Activated naive CD8-positive, alpha-beta T cell treated with anti-CD3 and anti-CD28 coated beads, Interleukin-2, amount 10 ng/mL, durations not matched to agents 7 days and 5 days (primary cell): ENCODE measurements around the gene MARCHF11. TPM values are rescaled to one million over a fixed set of nuclear protein-coding genes. Genes with fewer than 3 reads are reported as not detected.

Experiments used
- ATAC-seq: fragments of 150-1000 bp; cut with Tn5 transposase; one replicate; pipeline ENCODE4 v1.10.0; 2021; ENCODE audit warnings: low read depth, moderate library complexity
- POLR2A ChIA-PET: fragments of 350-600 bp; sonication (Branson Sonifier 250); formaldehyde crosslinking; loops from one replicate; lab custom pipeline; 2021; ENCODE audit warnings: antibody characterized with exemption; lab: Charles Lee
- DNase-seq: peaks from one replicate; pipeline ENCODE4 v3.0.0; 2021
- H3K27ac Mint-ChIP-seq: one replicate; pipeline ENCODE4 v1.8.0; 2022; ENCODE audit warnings: mild to moderate bottlenecking, mixed read lengths
- H3K27me3 Mint-ChIP-seq: one replicate; pipeline ENCODE4 v1.8.0; 2022; ENCODE audit warnings: mild to moderate bottlenecking, moderate library complexity, mixed read lengths
- H3K36me3 Mint-ChIP-seq: one replicate; pipeline ENCODE4 v1.8.0; 2021; ENCODE audit warnings: mild to moderate bottlenecking, mixed read lengths
- H3K4me1 Mint-ChIP-seq: one replicate; pipeline ENCODE4 v1.8.0; 2021; ENCODE audit warnings: mixed read lengths
- H3K4me3 Mint-ChIP-seq: one replicate; pipeline ENCODE4 v1.8.0; 2022; ENCODE audit warnings: mild to moderate bottlenecking, moderate library complexity, mixed read lengths
- H3K9me3 Mint-ChIP-seq: one replicate; pipeline ENCODE4 v1.8.0; 2021; ENCODE audit warnings: mixed read lengths
- total RNA-seq, 2 experiments: library from RNA; stranded (reverse); gene quantifications; one replicate each; pipeline ENCODE4 v1.2.3, GENCODE V29; 2021

Gene MARCHF11
- total RNA-seq, 2 experiments from 2014 or later, result not detected

- peaks cover 5% of the 10 kb centered on the region for H3K9me3 Mint-ChIP-seq
- no peak overlapping the region for H3K27ac Mint-ChIP-seq
- ATAC-seq (no peak), DNase-seq (no peak)
- no peak overlapping the region for H3K4me3 Mint-ChIP-seq
- no peaks in the 10 kb centered on the region for H3K4me1 Mint-ChIP-seq
- no peaks in the 10 kb centered on the region for H3K27me3 Mint-ChIP-seq
- no peaks in the 10 kb centered on the region for H3K36me3 Mint-ChIP-seq
- POLR2A ChIA-PET, result no interaction called here
Measured at GRCh38 chr5:16115140-16115539, 64.5 kb downstream of the MARCHF11 start.

GRCh38 chr5:16108418-16108817, 71.2 kb downstream of the MARCHF11 start:
- peaks cover 2% of the 10 kb centered on the region for H3K9me3 Mint-ChIP-seq

GRCh38 chr5:16104961-16105360, 74.6 kb downstream of the MARCHF11 start:
- ATAC-seq, result no peak
- DNase-seq, result no peak
- Mint-ChIP-seq H3K9me3 (peaks cover 2% of the 10 kb centered on the region), H3K27me3 (no peaks in the 10 kb centered on the region), H3K4me3 (no peak overlapping the region), H3K27ac (no peak overlapping the region), H3K4me1 (no peaks in the 10 kb centered on the region), H3K36me3 (no peaks in the 10 kb centered on the region)
- POLR2A ChIA-PET, result no interaction called here

More at GRCh38 chr5:16108418-16108817, 71.2 kb downstream of the MARCHF11 start:
- Mint-ChIP-seq H3K4me1 (no peaks in the 10 kb centered on the region), H3K36me3 (no peaks in the 10 kb centered on the region), H3K4me3 (no peak overlapping the region), H3K27ac (no peak overlapping the region), H3K27me3 (no peaks in the 10 kb centered on the region)
- ATAC-seq (no peak), DNase-seq (no peak)
- POLR2A ChIA-PET, result no interaction called here

GRCh38 chr5:16095612-16096011, 84.0 kb downstream of the MARCHF11 start:
- DNase-seq (no peak), ATAC-seq (no peak)
- no peak overlapping the region for H3K27ac Mint-ChIP-seq
- no peaks in the 10 kb centered on the region for H3K9me3 Mint-ChIP-seq
- H3K4me1 Mint-ChIP-seq, result no peaks in the 10 kb centered on the region
- H3K36me3 Mint-ChIP-seq, result no peaks in the 10 kb centered on the region
- no peaks in the 10 kb centered on the region for H3K27me3 Mint-ChIP-seq
- no peak overlapping the region for H3K4me3 Mint-ChIP-seq
- POLR2A ChIA-PET, result no interaction called here

DNA sequence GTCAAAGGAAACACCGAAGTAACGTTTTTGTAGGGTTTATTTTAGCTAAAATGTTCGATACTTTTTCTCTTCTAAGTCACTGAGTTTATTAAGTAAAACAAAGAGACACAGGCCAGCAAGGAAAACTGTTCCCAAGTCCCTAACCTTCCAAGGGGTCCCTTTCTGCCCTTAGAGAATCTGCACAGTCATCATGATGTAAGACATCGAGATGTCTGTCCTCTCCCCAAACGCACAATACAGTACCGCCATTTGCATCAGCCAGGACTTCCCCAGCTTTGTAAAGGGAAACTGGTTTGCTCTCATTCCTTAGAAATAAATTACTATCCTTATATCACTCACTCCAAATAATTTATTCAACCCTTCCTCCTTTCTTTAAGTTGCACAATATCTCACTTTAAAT, 89.3 kb downstream of the MARCHF11 start:
- Mint-ChIP-seq H3K36me3 (no peaks in the 10 kb centered on the region), H3K4me3 (no peak overlapping the region), H3K9me3 (no peaks in the 10 kb centered on the region), H3K27me3 (no peaks in the 10 kb centered on the region), H3K4me1 (no peaks in the 10 kb centered on the region), H3K27ac (no peak overlapping the region)
- ATAC-seq (no peak), DNase-seq (no peak)
- POLR2A ChIA-PET, result no interaction called here

- H3K27ac Mint-ChIP-seq, result no peak overlapping the region
- H3K9me3 Mint-ChIP-seq, result no peaks in the 10 kb centered on the region
- ATAC-seq (no peak), DNase-seq (no peak)
- no peaks in the 10 kb centered on the region for H3K36me3 Mint-ChIP-seq
- H3K27me3 Mint-ChIP-seq, result no peaks in the 10 kb centered on the region
- POLR2A ChIA-PET, result no interaction called here
- H3K4me1 Mint-ChIP-seq, result no peaks in the 10 kb centered on the region
- H3K4me3 Mint-ChIP-seq, result no peak overlapping the region
Measured at GRCh38 chr5:16082982-16083381, 96.6 kb downstream of the MARCHF11 start.

DNA sequence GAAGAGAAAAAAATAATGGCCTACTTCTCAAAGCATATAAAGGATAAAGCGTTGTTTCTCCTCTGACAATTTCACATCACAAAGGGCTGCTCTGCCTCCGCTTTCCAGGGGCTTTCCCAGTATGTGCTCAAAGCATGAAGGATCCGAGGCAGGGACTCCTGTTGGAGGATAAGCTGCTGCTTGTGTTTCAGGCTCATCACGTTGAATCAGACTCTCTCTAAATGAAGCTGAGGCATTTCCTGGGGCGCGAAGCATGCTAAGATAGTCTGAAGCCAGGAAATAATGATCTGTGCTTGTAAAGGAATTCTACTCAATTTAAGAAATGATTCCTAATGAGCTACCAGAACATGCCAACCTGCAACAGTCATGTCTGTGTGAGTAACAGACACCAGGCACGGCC, 97.5 kb downstream of the MARCHF11 start:
- no peaks in the 10 kb centered on the region for H3K4me1 Mint-ChIP-seq
- no peak overlapping the region for H3K27ac Mint-ChIP-seq
- H3K4me3 Mint-ChIP-seq, result no peak overlapping the region
- no peaks in the 10 kb centered on the region for H3K27me3 Mint-ChIP-seq
- ATAC-seq (no peak), DNase-seq (no peak)
- no peaks in the 10 kb centered on the region for H3K9me3 Mint-ChIP-seq
- POLR2A ChIA-PET, result no interaction called here
- no peaks in the 10 kb centered on the region for H3K36me3 Mint-ChIP-seq

GRCh38 chr5:16081376-16081955, 98.1 kb downstream of the MARCHF11 start:
- H3K4me3 Mint-ChIP-seq, result no peak overlapping the region
- no peaks in the 10 kb centered on the region for H3K36me3 Mint-ChIP-seq
- POLR2A ChIA-PET, result no interaction called here
- no peaks in the 10 kb centered on the region for H3K4me1 Mint-ChIP-seq
- no peak overlapping the region for H3K27ac Mint-ChIP-seq
- no peak for DNase-seq
- H3K9me3 Mint-ChIP-seq, result no peaks in the 10 kb centered on the region
- ATAC-seq, result no peak
- H3K27me3 Mint-ChIP-seq, result no peaks in the 10 kb centered on the region

DNA sequence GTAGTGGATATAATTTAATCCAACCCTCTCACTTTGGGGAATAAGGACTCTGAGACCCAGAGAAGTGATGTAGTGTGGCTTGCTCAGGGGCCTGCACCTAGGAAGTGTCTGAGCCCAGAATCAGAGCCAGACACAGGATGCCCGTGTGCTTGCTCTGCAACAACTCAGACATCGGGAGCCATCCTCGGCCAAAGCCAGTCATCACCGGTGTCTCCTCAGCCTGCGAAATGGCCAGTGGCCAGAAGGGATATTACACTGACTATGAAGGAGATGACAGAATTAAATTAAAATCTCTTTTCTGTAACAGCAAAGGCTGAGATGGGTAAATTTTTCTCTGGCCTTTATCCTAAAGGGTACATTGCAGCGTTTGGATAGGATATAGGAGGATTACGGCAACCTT, 102.9 kb downstream of the MARCHF11 start:
- ATAC-seq (no peak), DNase-seq (no peak)
- H3K4me1 Mint-ChIP-seq, result no peaks in the 10 kb centered on the region
- H3K36me3 Mint-ChIP-seq, result no peaks in the 10 kb centered on the region
- no peaks in the 10 kb centered on the region for H3K27me3 Mint-ChIP-seq
- no peak overlapping the region for H3K27ac Mint-ChIP-seq
- POLR2A ChIA-PET, result no interaction called here
- no peaks in the 10 kb centered on the region for H3K9me3 Mint-ChIP-seq
- no peak overlapping the region for H3K4me3 Mint-ChIP-seq

DNA sequence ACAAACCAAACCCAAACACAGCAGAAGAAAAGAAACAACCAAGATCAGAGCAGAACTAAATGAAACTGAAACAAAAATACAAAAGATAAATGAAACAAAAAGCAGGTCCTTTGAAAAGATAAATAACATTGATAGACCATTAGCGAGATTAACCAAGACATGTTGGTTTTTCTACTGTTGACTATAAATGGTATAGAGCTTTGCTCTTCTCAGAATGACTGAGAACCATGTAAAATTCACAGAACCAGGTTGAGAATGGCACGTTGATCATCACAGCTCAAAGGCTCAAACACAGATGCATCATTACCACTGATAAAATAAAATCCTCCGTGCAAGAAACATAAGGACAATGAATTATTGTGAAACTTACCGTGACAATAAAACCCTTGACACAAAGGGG, 105.2 kb downstream of the MARCHF11 start:
- Mint-ChIP-seq H3K36me3 (no peaks in the 10 kb centered on the region), H3K4me1 (no peaks in the 10 kb centered on the region), H3K27me3 (no peaks in the 10 kb centered on the region), H3K9me3 (no peaks in the 10 kb centered on the region), H3K4me3 (no peak overlapping the region), H3K27ac (no peak overlapping the region)
- ATAC-seq (no peak), DNase-seq (no peak)
- POLR2A ChIA-PET, result no interaction called here

GRCh38 chr5:16072616-16073015, 107.0 kb downstream of the MARCHF11 start:
- POLR2A ChIA-PET, result no interaction called here
- no peak for ATAC-seq

GRCh38 chr5:16067415-16067814, 112.2 kb downstream of the MARCHF11 start:
- no peak for DNase-seq
- no peak for ATAC-seq
- Mint-ChIP-seq H3K27me3 (no peaks in the 10 kb centered on the region), H3K4me1 (no peaks in the 10 kb centered on the region), H3K36me3 (no peaks in the 10 kb centered on the region), H3K4me3 (no peak overlapping the region), H3K9me3 (peaks cover 3% of the 10 kb centered on the region), H3K27ac (no peak overlapping the region)
- POLR2A ChIA-PET, result no interaction called here

More at GRCh38 chr5:16072616-16073015, 107.0 kb downstream of the MARCHF11 start:
- no peak overlapping the region for H3K27ac Mint-ChIP-seq
- H3K9me3 Mint-ChIP-seq, result peaks cover 3% of the 10 kb centered on the region
- H3K4me1 Mint-ChIP-seq, result no peaks in the 10 kb centered on the region
- H3K4me3 Mint-ChIP-seq, result no peak overlapping the region
- H3K36me3 Mint-ChIP-seq, result no peaks in the 10 kb centered on the region
- no peak for DNase-seq
- H3K27me3 Mint-ChIP-seq, result no peaks in the 10 kb centered on the region

DNA sequence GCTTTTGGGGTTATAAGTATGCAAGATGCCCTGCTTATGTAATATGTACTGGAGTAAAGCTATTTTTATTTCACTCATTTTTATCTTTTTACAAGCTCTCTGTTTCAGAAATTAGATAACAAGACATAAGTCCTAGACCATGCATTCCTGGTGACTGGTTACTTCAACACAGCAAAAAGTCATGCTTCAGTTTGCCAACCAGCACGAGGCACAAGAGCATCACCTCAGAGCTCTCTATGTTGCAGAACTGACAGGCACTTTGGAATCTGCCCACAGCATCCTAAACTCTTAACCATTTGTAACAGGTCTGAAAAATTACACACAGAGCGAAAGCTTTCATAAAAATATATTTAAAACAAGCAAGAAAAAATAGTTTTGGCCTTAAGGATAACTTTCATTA, 112.8 kb downstream of the MARCHF11 start:
- H3K4me3 Mint-ChIP-seq, result no peak overlapping the region
- no peak for ATAC-seq
- DNase-seq, result no peak
- no peaks in the 10 kb centered on the region for H3K36me3 Mint-ChIP-seq
- H3K9me3 Mint-ChIP-seq, result peaks cover 3% of the 10 kb centered on the region
- POLR2A ChIA-PET, result no interaction called here
- H3K27ac Mint-ChIP-seq, result no peak overlapping the region
- H3K4me1 Mint-ChIP-seq, result no peaks in the 10 kb centered on the region
- no peaks in the 10 kb centered on the region for H3K27me3 Mint-ChIP-seq

- POLR2A ChIA-PET, result no interaction called here
- Mint-ChIP-seq H3K4me1 (no peaks in the 10 kb centered on the region), H3K4me3 (no peak overlapping the region), H3K27ac (no peak overlapping the region), H3K27me3 (no peaks in the 10 kb centered on the region), H3K9me3 (peaks cover 3% of the 10 kb centered on the region), H3K36me3 (no peaks in the 10 kb centered on the region)
- ATAC-seq (no peak), DNase-seq (no peak)
Measured at GRCh38 chr5:16066320-16066719, 113.3 kb downstream of the MARCHF11 start.

- no peaks in the 10 kb centered on the region for H3K27me3 Mint-ChIP-seq
- H3K27ac Mint-ChIP-seq, result no peak overlapping the region
- H3K9me3 Mint-ChIP-seq, result peaks cover 5% of the 10 kb centered on the region
- no peak for DNase-seq
- no peaks in the 10 kb centered on the region for H3K36me3 Mint-ChIP-seq
- no peak overlapping the region for H3K4me3 Mint-ChIP-seq
- POLR2A ChIA-PET, result no interaction called here
- no peaks in the 10 kb centered on the region for H3K4me1 Mint-ChIP-seq
- ATAC-seq, result no peak
Measured at GRCh38 chr5:16065831-16066230, 113.8 kb downstream of the MARCHF11 start.
